Gastrocnemius medialis (tissue), 4 donors: ENCODE measurements around the gene GAPDH. TPM values are rescaled to one million over a fixed set of nuclear protein-coding genes. Genes with fewer than 3 reads are reported as not detected.
"Not testable (repeated sequence)": the region's sequence is repeated elsewhere in the genome, so short reads cannot be mapped to it uniquely, and the experiment has no call there.

Source experiments
- ATAC-seq, 2 donors: fragments of 150-250 bp; one replicate each; pipeline ENCODE4 v1.9.1; 2016
- DNase-seq, 2 donors: peaks; one replicate each; pipeline ENCODE4 v3.0.0-alpha.2; 2019
- H3K27ac ChIP-seq, 4 donors: fragments of 200-600 bp; sonication (generic); 1 replicate in 1 of 4; 2 replicates in 3 of 4; pipeline ENCODE4 v1.5.1; 2016 to 2018; ENCODE audit warnings: mild to moderate bottlenecking in 2 of 4, moderate library complexity in 1 of 4
- H3K27me3 ChIP-seq, 3 donors: fragments of 200-600 bp; sonication (generic) in 2 of 3; 1 replicate in 1 of 3; 2 replicates in 2 of 3; pipeline versions ENCODE4 v1.5.1 to v1.6.0; 2016 to 2019; ENCODE audit warnings: mild to moderate bottlenecking in 1 of 3, moderate library complexity in 1 of 3
- H3K36me3 ChIP-seq, 2 donors: fragments of 200-600 bp; sonication (generic) in 1 of 2; one replicate each; pipeline ENCODE4 v1.5.1; 2017 to 2018
- H3K4me1 ChIP-seq, 2 donors: fragments of 200-600 bp; sonication (generic) in 1 of 2; one replicate each; pipeline ENCODE4 v1.5.1; 2016 to 2017; ENCODE audit warnings: mild to moderate bottlenecking in 2 of 2
- H3K4me3 ChIP-seq, 4 donors: fragments of 200-600 bp; sonication (generic) in 3 of 4; 1 replicate in 1 of 4; 2 replicates in 3 of 4; pipeline ENCODE4 v1.5.1; 2016 to 2019; ENCODE audit warnings: mild to moderate bottlenecking in 2 of 4
- H3K9me3 ChIP-seq, 3 donors: fragments of 200-600 bp; sonication (generic) in 2 of 3; 1 replicate in 1 of 3; 2 replicates in 2 of 3; pipeline ENCODE4 v1.5.1; 2016 to 2019
- POLR2A ChIP-seq, 2 donors: fragments of 450-650 bp; IDR thresholded peaks; one replicate each; pipeline ENCODE4 v1.6.1; 2017; ENCODE audit warnings: antibody characterized with exemption in 2 of 2, mild to moderate bottlenecking in 2 of 2, moderate library complexity in 2 of 2
- in situ Hi-C, 4 donors: fragments of 200-750 bp; cut with MboI; loops; one replicate each; pipeline versions ENCODE4 v1.15.0 to v1.8.0; 2017; ENCODE audit warnings: low sequenced_read_pairs in 4 of 4
- intact Hi-C: fragments of 100-400 bp; cut with DNase I; formaldehyde crosslinking; loops from one replicate; pipeline ENCODE4 v1.15.1; 2023; ENCODE audit warnings: low total_unique reads
- total RNA-seq, 4 donors: library from RNA; depleted of rRNA; stranded (reverse); fragments of >200 nt; gene quantifications; one replicate each; pipeline versions ENCODE4 v1.1.0 to v1.2.3, GENCODE V29; 2016
- TF ChIP-seq, protein P1 (sequence below), 5 experiments: fragments of 450-650 bp in 3 of 5; fragments of 200-600 bp in 2 of 5; sonication (generic) in 2 of 5; IDR thresholded peaks in 4 of 5; conservative IDR thresholded peaks in 1 of 5; 1 replicate in 4 of 5; 2 replicates in 1 of 5; pipeline ENCODE4 v1.5.1; 2016 to 2019; ENCODE audit warnings: antibody characterized with exemption in 5 of 5, mild to moderate bottlenecking in 3 of 5, moderate library complexity in 3 of 5

The GAPDH gene
- total RNA-seq, 4 donors from 2014 or later, result 11,241 to 15,891 (median 13,472) TPM

DNA sequence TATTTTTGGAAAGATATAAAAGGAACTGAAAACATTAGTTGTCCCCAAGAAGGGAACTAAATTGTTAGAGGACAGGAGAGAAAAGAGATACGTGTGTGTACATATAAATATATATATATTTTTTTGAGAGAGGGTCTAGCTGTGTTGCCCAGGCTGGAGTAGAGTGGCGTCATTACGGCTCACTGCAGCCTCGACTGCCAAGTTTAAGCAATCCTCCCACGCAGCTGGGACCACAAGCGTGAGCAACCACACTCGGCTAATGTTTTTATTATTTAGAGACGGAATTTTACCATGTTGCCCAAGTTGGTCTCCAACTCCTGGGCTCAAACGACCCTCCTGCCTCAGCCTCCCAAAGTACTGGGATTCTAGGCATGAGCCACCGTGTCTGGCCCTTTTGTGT, 50.0 kb downstream of the GAPDH start:
- Histone ChIP-seq H3K4me1 (no peaks in the 10 kb centered on the region), H3K27ac (no peak overlapping the region), H3K36me3 (peaks cover 8 to 92% of the 10 kb centered on the region in 2 donors), H3K27me3 (no peaks in the 10 kb centered on the region), H3K4me3 (no peak overlapping the region), H3K9me3 (no peaks in the 10 kb centered on the region)
- in situ Hi-C loops, result no loop called here
- intact Hi-C loops, result no loop called here
- no peak for ATAC-seq
- no peak for DNase-seq
- TF ChIP-seq, protein P1, sequence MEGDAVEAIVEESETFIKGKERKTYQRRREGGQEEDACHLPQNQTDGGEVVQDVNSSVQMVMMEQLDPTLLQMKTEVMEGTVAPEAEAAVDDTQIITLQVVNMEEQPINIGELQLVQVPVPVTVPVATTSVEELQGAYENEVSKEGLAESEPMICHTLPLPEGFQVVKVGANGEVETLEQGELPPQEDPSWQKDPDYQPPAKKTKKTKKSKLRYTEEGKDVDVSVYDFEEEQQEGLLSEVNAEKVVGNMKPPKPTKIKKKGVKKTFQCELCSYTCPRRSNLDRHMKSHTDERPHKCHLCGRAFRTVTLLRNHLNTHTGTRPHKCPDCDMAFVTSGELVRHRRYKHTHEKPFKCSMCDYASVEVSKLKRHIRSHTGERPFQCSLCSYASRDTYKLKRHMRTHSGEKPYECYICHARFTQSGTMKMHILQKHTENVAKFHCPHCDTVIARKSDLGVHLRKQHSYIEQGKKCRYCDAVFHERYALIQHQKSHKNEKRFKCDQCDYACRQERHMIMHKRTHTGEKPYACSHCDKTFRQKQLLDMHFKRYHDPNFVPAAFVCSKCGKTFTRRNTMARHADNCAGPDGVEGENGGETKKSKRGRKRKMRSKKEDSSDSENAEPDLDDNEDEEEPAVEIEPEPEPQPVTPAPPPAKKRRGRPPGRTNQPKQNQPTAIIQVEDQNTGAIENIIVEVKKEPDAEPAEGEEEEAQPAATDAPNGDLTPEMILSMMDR (IDR thresholded peaks at IDR 0.05 in 4 of 5, conservative IDR thresholded peaks at IDR 0.05 in 1 of 5), result no peak
- no peak for TF ChIP-seq POLR2A (IDR thresholded peaks at IDR 0.05)

DNA sequence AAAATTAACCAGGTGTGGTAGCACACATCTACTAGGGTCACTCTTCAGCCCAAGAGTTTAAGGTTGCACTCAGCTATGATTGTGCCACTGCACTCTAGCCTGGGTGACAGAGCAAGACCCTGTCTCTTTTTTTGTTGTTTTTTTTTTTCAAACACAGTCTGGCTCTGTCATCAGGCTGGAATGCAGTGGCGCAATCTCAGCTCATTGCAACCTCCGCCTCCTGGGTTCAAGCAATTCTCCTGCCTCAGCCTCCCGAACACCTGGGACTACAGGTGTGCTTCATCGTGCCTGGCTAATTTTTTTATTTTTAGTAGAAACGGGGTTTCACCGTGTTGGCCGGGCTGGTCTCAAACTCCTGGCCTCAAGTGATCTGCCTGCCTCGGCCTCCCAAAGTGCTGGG, 52.3 kb downstream of the GAPDH start:
- H3K9me3 ChIP-seq, in situ Hi-C loops, H3K27ac ChIP-seq, H3K4me1 ChIP-seq, DNase-seq, H3K27me3 ChIP-seq, intact Hi-C loops, ATAC-seq, H3K4me3 ChIP-seq: not testable (repeated sequence)
- H3K36me3 ChIP-seq, result peaks cover 8 to 98% of the 10 kb centered on the region in 2 donors

Other genes starting within 250 kb of the GAPDH start
- under 1 TPM in 1 of 4 donors, not detected in 3; 0.29 TPM for gene PLEKHG6, start 223.8 kb upstream of the GAPDH start, total RNA-seq
- 100 to 1,000 TPM; 103 to 220 (median 193) TPM for gene TNFRSF1A, start 192.4 kb upstream of the GAPDH start, total RNA-seq
- gene SCNN1A, start 159.0 kb upstream of the GAPDH start, total RNA-seq, result 1 to 10 TPM in 1 of 4 donors, under 1 TPM in 2, not detected in 1; 0.20 to 2.0 (median 0.38) TPM
- 10 to 100 TPM; 40.2 to 98.6 (median 43.7) TPM for gene LTBR, start 150.4 kb upstream of the GAPDH start, total RNA-seq
- under 1 TPM in 1 of 4 donors, not detected in 3; 0.55 TPM for gene CD27, start 89.6 kb upstream of the GAPDH start, total RNA-seq
- 1 to 10 TPM; 3.8 to 8.6 (median 5.8) TPM for gene TAPBPL, start 82.5 kb upstream of the GAPDH start, total RNA-seq
- gene VAMP1, start 63.8 kb upstream of the GAPDH start, total RNA-seq, result 1 to 10 TPM; 1.1 to 2.0 (median 1.4) TPM
- gene MRPL51, start 41.3 kb upstream of the GAPDH start, total RNA-seq, result 100 to 1,000 TPM in 3 of 4 donors, 10 to 100 TPM in 1; 76.6 to 147 (median 124) TPM
- gene NCAPD2, start 40.4 kb upstream of the GAPDH start, total RNA-seq, result 100 to 1,000 TPM in 1 of 4 donors, 10 to 100 TPM in 3; 12.3 to 250 (median 13.3) TPM
- gene IFFO1, start 21.5 kb downstream of the GAPDH start, total RNA-seq, result 10 to 100 TPM in 1 of 4 donors, 1 to 10 TPM in 3; 6.8 to 10.5 (median 8.3) TPM
- 10 to 100 TPM; 25.7 to 63.3 (median 45.3) TPM for gene NOP2, start 33.8 kb downstream of the GAPDH start, total RNA-seq
- gene CHD4, start 72.9 kb downstream of the GAPDH start, total RNA-seq, result 100 to 1,000 TPM; 128 to 173 (median 148) TPM
- under 1 TPM; 0.17 to 0.75 (median 0.47) TPM for gene LPAR5, start 101.4 kb downstream of the GAPDH start, total RNA-seq
- under 1 TPM in 3 of 4 donors, not detected in 1; 0.27 to 0.71 (median 0.65) TPM for gene ACRBP, start 112.9 kb downstream of the GAPDH start, total RNA-seq
- gene ING4, start 128.6 kb downstream of the GAPDH start, total RNA-seq, result 10 to 100 TPM; 12.8 to 28.9 (median 19.7) TPM
- gene ZNF384, start 154.9 kb downstream of the GAPDH start, total RNA-seq, result 10 to 100 TPM; 22.4 to 35.3 (median 27.9) TPM
- not detected for gene PIANP, start 166.3 kb downstream of the GAPDH start, total RNA-seq
- 100 to 1,000 TPM in 2 of 4 donors, 10 to 100 TPM in 2; 82.0 to 132 (median 99.0) TPM for gene COPS7A, start 189.5 kb downstream of the GAPDH start, total RNA-seq
- 100 to 1,000 TPM; 105 to 181 (median 165) TPM for gene MLF2, start 218.6 kb downstream of the GAPDH start, total RNA-seq
- 10 to 100 TPM; 15.0 to 40.4 (median 31.5) TPM for gene PTMS, start 231.8 kb downstream of the GAPDH start, total RNA-seq
- not detected for gene LAG3, start 238.0 kb downstream of the GAPDH start, total RNA-seq